GM21529 (cell line): ENCODE results near the gene STS.
A peak's percentile ranks its signal among the peaks of the same experiment; 100 is the strongest.

ENCODE experiments used
- ATAC-seq: cut with Tn5 transposase; IDR thresholded peaks from one replicate; pipeline ENCODE4 v1.9.1; 2021; ENCODE audit not compliant: unreplicated experiment

Gene STS

GRCh38 chrX:7139202-7140081, 8.1 kb upstream of the STS start:
- ATAC-seq: no peak

GRCh38 chrX:7143076-7143475, 4.4 kb upstream of the STS start:
- no peak for ATAC-seq

GRCh38 chrX:7143941-7144525, 3.5 kb upstream of the STS start:
- ATAC-seq: no peak

GRCh38 chrX:7145454-7145853, 2.1 kb upstream of the STS start:
- ATAC-seq: no peak

- no peak for ATAC-seq
These were observed 1.4 kb upstream of the STS start for GRCh38 chrX:7146020-7146702.

GRCh38 chrX:7146703-7147412, 654 bp upstream of the STS start:
- peak; percentile 19 for ATAC-seq

- peak; percentile 78 for ATAC-seq
These were observed 704 bp downstream of the STS start, which contains the start of gene PUDP for GRCh38 chrX:7147978-7148854. Gene PUDP (minus strand): TSS chrX:7148153. CDS start chrX:7148113, 40 bp downstream.

- no peak for ATAC-seq
These were observed 1.9 kb downstream of the STS start for GRCh38 chrX:7149411-7149810.

GRCh38 chrX:7153231-7153630, 5.7 kb downstream of the STS start:
- ATAC-seq: no peak

GRCh38 chrX:7154041-7154597, 6.6 kb downstream of the STS start:
- ATAC-seq: no peak

- no peak for ATAC-seq
These were observed 7.7 kb downstream of the STS start for GRCh38 chrX:7155163-7155562.

- no peak for ATAC-seq
These were observed 9.4 kb downstream of the STS start for GRCh38 chrX:7156879-7157278.

GRCh38 chrX:7158468-7158990, 11.0 kb downstream of the STS start:
- no peak for ATAC-seq

GRCh38 chrX:7159149-7159861, 11.8 kb downstream of the STS start:
- ATAC-seq: no peak

- ATAC-seq: no peak
These were observed 15.7 kb downstream of the STS start for GRCh38 chrX:7163146-7163677.

- peak; percentile 64 for ATAC-seq
These were observed 16.7 kb downstream of the STS start for GRCh38 chrX:7164174-7164573.

GRCh38 chrX:7168371-7168770, 20.9 kb downstream of the STS start:
- ATAC-seq: no peak

- ATAC-seq: no peak
These were observed 22.1 kb downstream of the STS start for GRCh38 chrX:7169627-7170026.

GRCh38 chrX:7170898-7171297, 23.4 kb downstream of the STS start:
- peak; percentile 75 for ATAC-seq
